COLO668 (cell line): Measurements from ENCODE around the gene CARNS1.

Experiments
- DNase-seq: peaks from one replicate; lab custom pipeline; 2025; ENCODE audit not compliant: unreplicated experiment; lab: John Stamatoyannopoulos, UW

Gene CARNS1

DNA sequence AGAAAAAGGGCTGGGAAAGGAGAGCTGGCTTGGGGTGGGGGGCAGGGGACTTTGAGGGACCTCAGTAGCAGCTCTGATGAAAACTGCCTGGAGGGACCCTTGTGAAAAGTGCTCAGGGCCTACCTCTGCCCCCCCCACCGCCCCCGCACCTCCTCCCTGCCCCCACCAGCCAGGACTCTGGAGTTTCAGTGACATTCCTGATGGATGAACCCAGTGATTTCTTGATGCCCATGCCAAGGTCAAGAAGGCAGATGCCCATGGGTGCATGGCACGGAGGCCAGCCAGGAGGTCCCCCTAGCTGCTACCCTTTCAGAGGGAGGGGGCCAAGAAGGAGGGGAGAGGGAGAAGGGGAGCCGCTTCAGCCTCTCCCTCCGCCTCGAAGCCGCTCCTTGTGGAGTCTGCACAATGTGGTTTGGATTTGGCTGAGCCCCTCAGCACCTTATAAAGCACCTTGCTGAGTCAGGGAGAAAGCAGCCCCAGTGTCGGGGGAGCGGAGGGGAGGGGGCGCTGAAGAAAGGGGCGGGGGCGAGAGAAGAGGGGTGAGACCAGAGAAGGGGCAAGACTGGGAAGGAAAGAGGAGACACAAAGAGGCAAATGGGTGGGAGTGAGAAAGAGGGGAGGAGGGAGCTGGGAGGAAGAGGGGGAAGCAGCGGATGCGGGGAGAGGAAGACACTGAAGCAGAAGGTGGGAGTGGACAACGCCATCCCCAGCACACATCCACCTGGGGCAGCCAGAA, 40.0 kb upstream of the CARNS1 start:
- no peak for DNase-seq

DNA sequence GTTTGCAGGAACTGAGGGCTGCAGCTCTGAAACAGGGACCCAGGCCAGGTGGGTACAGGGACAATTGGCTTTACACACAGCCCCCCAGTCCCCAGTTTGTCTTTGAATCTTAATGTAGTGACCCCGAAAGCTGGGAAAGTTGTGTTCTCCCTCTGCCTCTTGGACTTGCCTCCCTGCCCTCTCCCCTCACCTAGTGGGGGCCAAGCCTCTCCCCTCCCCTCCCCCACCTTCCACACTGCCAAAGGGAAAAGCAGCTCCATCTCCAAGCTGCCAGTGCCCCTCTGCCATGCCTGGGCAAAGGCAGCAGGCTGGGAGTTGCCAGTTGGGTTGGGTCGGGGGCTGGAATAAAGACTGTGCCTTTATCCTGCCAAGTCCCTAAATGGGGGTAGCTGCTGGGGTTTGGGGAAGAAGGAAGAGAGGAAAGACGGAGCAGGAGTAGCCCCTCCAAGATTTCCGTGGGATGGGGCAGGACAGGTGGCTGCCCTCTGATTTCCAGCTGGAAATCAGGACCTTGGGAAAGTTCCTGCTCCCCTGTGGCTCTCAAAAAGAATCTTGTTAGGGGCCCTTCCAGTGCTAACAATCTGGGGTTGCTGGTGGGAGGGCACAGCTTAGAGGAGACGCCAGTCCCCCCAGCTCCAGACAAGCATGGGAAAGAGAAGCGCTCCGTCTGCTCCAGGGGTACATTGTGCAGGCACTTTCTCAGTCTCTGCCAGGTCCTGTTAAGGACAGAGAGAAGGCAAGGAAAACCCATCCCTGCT, 39.2 kb upstream of the CARNS1 start:
- no peak for DNase-seq

DNA sequence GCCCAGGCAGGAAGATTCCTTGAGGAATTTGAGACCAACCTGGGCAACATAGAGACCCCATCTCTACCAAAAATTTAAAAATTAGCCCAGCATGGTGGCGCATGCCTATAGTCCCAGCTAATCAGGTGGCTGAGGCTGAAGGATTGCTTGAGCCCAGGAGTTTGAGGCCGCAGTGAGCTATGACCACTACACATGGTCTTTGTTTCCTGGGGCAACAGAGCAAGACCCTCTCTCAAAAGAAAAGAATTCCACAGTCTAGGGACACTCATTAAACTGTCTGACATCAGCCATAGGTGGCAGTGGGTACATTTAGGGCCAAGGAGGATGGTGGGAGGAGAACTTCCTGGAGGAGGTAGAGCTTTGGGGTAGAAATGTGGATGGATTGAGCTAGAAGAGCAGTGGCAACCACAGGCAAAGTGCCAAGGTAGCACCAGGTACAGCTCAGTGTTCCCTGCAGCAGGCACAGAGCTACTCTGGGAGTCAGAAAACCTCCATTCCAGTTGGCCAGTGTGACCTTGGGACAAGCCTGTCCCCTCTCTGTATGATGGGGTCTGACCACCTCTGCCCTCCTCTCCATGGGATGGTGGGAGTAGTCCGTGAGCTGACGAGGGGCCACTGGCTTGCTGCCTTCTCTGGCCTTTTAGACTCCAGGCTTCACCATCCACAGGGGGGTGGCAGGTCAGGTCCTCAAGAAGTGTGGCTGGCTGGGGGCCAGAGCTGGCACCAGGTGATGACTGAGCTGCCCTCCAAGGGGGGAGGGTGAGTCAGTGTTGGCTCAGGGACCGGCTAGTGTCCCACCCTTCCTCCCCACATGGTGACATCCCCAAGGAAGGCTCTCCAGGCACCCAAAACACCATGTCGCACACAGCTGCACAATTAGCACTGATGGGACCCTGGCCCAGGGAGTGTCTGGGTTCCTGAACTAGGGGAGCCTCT, 38.3 kb upstream of the CARNS1 start:
- DNase-seq: no peak

- no peak for DNase-seq
Observed at GRCh38 chr11:67378544-67378943, 36.9 kb upstream of the CARNS1 start.

DNA sequence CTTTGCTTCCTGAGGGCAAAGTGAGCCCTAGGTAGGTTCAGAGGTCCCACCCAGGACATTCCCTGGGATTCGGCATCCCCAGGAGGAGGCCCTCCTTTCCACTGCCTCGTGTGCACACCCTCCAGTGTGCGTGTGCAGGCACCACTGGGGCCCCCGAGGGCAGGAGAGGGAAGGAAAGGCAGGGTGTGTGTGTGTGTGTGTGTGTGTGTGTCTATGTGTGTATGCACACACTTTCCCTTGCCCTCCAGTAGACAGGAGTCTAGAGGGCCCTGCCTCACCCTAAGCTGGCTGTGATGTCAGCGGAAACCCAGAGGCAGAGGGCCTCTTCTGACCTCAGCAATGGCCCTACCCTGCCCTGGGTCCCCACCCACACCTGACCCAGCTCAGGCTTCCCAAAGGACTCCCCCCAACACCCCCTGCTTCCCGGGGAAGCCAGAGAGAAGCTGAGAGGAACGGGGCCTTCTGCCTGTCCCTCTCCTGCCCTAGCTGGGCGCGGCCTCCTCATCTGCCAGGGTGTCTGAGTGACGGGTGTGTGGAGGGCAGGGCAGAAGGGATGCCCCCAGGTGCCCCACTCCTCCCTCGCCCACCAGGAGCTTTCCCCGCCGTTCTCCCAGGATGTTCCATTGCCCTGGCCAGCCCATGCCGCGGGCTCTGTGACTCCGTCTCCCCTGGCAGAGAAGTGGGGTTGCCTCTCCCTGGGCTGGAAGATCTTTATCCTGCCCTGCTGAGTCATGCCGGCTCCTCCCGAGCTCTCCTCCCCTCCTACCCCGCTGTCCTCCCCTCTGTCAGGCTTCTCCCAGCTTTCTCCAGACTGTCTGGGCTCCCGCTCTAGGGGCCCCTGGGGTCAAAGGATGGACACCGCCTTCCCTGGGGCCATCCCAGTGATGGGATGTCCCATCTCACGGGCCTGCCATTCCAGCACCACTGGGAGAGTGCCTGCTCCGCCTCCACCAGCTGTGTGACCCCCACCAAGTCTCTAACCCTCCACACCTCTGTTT, 36.1 kb upstream of the CARNS1 start:
- no peak for DNase-seq

DNA sequence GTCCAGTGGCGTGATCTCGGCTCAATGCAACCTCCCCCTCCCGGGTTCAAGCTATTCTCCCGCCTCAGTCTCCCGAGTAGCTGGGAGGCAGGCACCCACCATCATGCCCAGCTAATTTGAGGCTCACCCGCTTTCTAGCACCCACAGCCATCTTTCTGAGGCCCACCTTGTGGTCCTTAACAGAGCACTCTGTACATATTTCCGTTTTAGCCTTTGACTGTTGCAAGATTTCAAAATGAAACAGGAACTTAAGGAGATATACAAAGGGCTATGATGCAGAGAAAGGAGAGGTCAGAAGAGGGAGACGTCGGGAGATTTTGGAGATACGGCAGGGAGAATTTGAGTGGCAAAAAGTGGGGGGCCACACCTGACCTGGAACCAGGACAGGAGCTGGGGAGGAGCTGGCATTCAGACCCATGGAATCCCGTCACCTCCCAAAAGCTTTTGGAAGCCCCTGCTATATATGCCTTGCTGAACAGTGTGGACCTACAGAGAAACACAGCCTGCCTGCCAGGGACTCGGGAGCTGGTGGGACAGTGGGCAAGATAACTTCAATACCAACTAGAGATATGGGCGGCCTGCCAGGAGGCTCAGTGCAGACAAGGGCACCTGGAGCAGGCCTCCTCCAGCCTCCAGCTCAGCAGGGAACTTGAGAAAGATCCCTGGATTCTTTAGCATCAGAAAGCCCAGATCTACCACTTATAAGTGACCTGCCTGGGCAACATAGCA, 34.1 kb upstream of the CARNS1 start:
- no peak for DNase-seq

GRCh38 chr11:67382276-67383136, 33.0 kb upstream of the CARNS1 start:
- DNase-seq: peak; percentile 65

DNA sequence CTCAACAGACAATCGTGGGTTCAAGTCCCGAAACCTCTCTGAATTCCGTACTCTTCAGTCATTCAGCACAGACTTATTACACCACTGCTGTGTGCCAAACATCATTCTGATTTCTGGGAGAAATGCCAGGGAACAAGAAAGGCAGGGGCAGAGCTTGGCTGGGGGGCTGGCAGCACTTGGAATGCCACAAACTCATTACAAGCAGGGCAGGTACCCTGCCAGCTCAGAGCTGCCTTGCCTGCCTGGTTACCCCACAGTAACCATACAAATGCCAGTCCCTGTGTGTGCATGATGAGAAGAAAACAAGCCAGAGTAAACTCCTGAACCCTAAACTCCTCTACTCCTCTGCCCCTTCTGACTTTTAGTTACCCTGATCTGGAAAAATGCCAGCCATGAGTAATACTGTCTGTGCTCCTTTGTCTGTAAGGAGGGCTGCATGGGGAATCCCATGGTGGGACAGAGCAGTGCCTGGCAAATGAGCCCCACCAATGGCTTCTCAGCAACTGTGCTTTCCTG, 30.6 kb upstream of the CARNS1 start:
- no peak for DNase-seq

DNA sequence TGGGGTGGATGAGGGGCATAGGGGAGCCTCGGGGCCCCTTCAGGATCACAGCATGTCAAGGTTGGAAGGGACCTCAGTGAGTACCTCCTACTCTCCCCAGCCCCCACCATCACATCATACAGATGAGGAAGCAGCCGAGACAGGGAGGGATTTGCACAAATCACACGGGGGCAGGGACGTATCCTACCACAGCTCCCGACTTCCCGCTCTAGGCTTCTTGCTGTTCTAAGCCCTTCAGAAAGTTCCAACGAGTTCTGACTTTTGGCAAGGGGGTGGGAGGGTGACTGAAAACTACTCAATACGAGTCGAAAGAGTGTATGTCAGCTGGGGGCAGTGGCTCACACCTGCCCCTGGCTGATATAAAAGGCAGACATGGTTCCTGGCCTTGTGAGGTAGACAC, 28.4 kb upstream of the CARNS1 start:
- no peak for DNase-seq

DNA sequence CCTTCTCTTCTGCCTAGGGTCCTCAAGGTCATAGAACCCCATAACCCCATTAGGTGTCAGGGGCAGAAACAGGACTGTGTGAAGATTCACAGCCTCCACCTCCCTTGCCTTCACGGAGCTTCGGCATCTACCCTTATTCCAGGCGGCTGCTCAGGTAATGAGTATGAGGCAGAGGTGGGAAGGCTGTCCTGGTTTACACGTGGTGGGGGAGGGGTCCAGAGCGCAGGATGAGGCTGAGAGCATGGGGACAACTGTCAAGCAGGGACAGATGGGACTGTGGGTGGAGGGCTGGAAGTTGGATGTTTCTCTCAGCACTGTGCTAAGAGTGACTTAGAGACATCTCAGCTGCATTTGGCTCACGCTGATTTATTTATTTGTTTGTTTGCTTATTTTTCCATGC, 28.0 kb upstream of the CARNS1 start:
- no peak for DNase-seq

DNA sequence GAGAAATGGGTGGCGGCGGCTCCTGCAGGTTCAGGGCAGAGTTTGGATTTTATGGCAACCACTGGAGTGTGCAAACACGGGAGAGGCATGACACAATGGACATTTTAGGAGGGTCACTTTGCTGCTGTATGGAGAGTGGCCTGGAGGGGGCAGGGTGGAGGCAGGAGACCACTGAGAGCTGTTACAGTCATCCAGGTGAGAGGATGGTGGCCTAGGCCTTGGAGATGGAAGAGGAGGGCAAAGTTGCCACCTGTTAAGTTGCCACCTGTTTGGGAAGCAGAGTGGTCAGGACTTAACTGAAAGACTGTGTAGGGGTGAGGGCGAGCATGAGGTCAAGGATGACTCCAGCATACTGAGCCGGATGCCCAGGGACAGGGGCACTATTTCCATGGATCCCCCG, 26.0 kb upstream of the CARNS1 start:
- DNase-seq: peak; percentile 64

DNA sequence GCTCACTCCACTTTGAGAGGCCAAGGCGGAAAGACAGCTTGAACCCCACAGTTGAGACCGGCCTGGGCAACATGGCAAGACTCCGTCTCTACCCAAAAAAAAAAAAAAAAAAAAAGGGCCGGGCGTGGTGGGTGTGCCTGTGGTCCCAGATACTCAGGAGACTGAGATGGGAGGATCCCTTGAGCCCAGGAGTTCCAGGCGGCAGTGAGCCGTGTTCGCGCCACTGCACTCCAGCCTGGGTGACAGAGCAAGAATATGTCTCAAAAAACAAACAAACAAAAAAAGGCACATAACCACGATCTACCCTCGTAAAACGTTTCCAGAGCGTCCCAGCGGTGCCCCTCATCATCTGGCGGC, 24.6 kb upstream of the CARNS1 start:
- no peak for DNase-seq

- DNase-seq: peak; percentile 97
Observed at GRCh38 chr11:67391304-67392182, 23.9 kb upstream of the CARNS1 start, which contains the start of gene RAD9A. Gene RAD9A, plus strand, starts transcription at chr11:67391986. Its CDS starts 59 bp downstream, at chr11:67392045.

- no peak for DNase-seq
Observed at GRCh38 chr11:67392183-67392715, 23.2 kb upstream of the CARNS1 start.

DNA sequence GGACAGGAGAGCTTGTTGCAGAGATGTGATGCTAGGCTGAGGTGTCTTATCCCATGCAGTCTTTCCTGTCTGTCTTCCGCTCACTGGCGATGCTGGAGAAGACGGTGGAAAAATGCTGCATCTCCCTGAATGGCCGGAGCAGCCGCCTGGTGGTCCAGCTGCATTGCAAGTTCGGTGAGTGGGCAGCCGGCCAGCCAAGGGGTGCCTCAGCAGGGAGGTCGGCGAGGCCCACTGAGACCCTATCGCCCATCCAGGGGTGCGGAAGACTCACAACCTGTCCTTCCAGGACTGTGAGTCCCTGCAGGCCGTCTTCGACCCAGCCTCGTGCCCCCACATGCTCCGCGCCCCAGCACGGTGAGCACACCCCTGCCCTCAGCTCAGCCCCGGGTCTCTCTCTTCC, 22.0 kb upstream of the CARNS1 start:
- no peak for DNase-seq

DNA sequence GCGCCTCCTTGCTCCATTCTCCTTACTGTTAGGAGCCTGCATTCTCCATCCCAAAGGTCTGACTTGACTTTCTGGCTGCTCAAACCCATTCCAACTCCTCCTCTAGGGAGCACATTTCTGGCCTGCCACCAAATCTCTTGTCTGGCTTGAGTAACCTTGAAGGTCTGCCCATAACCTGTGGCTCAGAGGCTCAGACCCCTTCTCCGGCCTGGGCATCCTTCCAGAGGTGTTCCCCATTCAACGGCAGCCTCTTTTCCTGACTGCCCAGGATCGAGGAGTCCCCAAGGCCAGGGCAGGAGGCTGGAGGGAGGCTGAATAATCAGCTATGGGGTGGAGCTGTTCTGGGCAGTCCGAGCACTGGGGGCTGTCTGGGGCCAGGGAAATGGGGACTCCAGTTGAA, 21.5 kb upstream of the CARNS1 start:
- no peak for DNase-seq

DNA sequence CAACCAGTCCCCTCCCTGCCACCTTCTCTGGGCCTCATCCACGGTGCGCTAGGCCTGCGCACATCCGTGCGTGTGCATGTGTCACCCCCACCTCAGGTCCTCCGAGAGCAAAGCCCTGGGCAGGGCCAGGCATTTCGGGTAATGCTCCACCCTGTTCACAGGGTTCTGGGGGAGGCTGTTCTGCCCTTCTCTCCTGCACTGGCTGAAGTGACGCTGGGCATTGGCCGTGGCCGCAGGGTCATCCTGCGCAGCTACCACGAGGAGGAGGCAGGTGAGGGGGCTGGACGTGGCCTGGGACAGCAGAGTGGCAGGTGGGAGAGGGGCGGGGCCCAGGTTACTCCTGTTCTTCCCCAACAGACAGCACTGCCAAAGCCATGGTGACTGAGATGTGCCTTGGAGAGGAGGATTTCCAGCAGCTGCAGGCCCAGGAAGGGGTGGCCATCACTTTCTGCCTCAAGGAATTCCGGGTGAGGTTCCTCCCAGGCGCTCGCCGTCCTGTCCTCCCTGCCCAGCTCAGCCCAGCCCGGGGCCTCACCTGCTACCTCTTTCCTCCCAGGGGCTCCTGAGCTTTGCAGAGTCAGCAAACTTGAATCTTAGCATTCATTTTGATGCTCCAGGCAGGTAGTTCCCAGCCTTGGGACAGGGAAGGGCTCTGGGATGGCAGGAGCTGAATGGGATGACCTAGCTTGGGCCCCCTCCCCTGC, 19.8 kb upstream of the CARNS1 start:
- DNase-seq: no peak
